GM23338 (cell line): Measurements from ENCODE around the gene AP2A2. TPM values are rescaled to one million over a fixed set of nuclear protein-coding genes. Genes with fewer than 3 reads are reported as not detected.

Experiments used
- ATAC-seq: fragments of 200-7000 bp; cut with Tn5 transposase; 3 replicates; pipeline ENCODE4 v1.9.1; 2020
- DNase-seq: peaks from one replicate; pipeline ENCODE4 v3.0.0-alpha.2; 2015; ENCODE audit warnings: low spot score
- H2AFZ ChIP-seq: fragments of 200-600 bp; sonication (generic); 2 replicates; pipeline ENCODE4 v1.8.0; 2016; ENCODE audit warnings: antibody characterized with exemption, mild to moderate bottlenecking, moderate library complexity
- H3F3A ChIP-seq: fragments of 200-600 bp; sonication (generic); replicated peaks from 2 replicates; pipeline ENCODE4 v1.8.0; 2017; ENCODE audit warnings: antibody characterized with exemption, mixed run types, low read depth
- H3K27ac ChIP-seq: fragments of 200-600 bp; sonication (generic); 2 replicates; pipeline ENCODE4 v1.6.1; 2016; ENCODE audit warnings: low read depth
- H3K27me3 ChIP-seq: fragments of 200-600 bp; sonication (generic); 2 replicates; pipeline ENCODE4 v1.8.0; 2016; ENCODE audit warnings: mild to moderate bottlenecking, mixed run types, moderate library complexity; ENCODE audit not compliant: insufficient read depth
- H3K36me3 ChIP-seq: fragments of 200-600 bp; sonication (generic); 2 replicates; pipeline ENCODE4 v1.8.0; 2016; ENCODE audit warnings: mild to moderate bottlenecking; ENCODE audit not compliant: insufficient read depth
- H3K4me1 ChIP-seq: fragments of 200-600 bp; sonication (generic); 2 replicates; pipeline ENCODE4 v1.8.0; 2016; ENCODE audit warnings: mild to moderate bottlenecking, moderate library complexity; ENCODE audit not compliant: insufficient read depth
- H3K4me2 ChIP-seq: fragments of 200-600 bp; sonication (generic); 2 replicates; pipeline ENCODE4 v1.7.1; 2017; ENCODE audit warnings: mixed run types
- H3K4me3 ChIP-seq: fragments of 200-600 bp; sonication (generic); 2 replicates; pipeline ENCODE4 v1.6.1; 2016; ENCODE audit warnings: mixed run types
- H3K79me2 ChIP-seq: fragments of 200-600 bp; sonication (generic); replicated peaks from 2 replicates; pipeline ENCODE4 v1.8.0; 2017; ENCODE audit warnings: mild to moderate bottlenecking; ENCODE audit not compliant: insufficient read depth
- H3K9me2 ChIP-seq: fragments of 200-600 bp; sonication (generic); 2 replicates; pipeline ENCODE4 v1.8.0; 2017; ENCODE audit not compliant: insufficient read depth
- H4K20me1 ChIP-seq: fragments of 200-600 bp; sonication (generic); replicated peaks from 2 replicates; pipeline ENCODE4 v1.8.0; 2017; ENCODE audit warnings: mild to moderate bottlenecking; ENCODE audit not compliant: insufficient read depth
- H3K27ac Mint-ChIP-seq: 2 replicates; pipeline ENCODE4 v1.8.0; 2020; ENCODE audit warnings: inconsistent platforms, mild to moderate bottlenecking, moderate library complexity, mixed read lengths
- H3K27me3 Mint-ChIP-seq: 3 replicates; pipeline ENCODE4 v1.8.0; 2022; ENCODE audit warnings: low read depth, mild to moderate bottlenecking, moderate library complexity, mixed read lengths, inconsistent platforms; ENCODE audit not compliant: insufficient read depth, poor library complexity
- H3K36me3 Mint-ChIP-seq: 3 replicates; pipeline ENCODE4 v1.8.0; 2021; ENCODE audit warnings: low read depth, mild to moderate bottlenecking, inconsistent platforms, moderate library complexity, mixed read lengths
- H3K4me1 Mint-ChIP-seq: 3 replicates; pipeline ENCODE4 v1.8.0; 2020; ENCODE audit warnings: mild to moderate bottlenecking, inconsistent platforms, mixed read lengths
- H3K4me3 Mint-ChIP-seq: 3 replicates; pipeline ENCODE4 v1.8.0; 2021; ENCODE audit warnings: moderate library complexity, mild to moderate bottlenecking, inconsistent platforms, mixed read lengths
- H3K9me3 Mint-ChIP-seq: 3 replicates; pipeline ENCODE4 v1.8.0; 2020; ENCODE audit warnings: moderate library complexity, mild to moderate bottlenecking, inconsistent platforms, mixed read lengths
- CREB1 ChIP-seq: fragments of 250-450 bp; sonication (Bioruptor Pico); IDR thresholded peaks from 2 replicates; pipeline ENCODE4 v1.5.0; 2020; ENCODE audit warnings: low read depth, mild to moderate bottlenecking, moderate library complexity
- EZH2 ChIP-seq: fragments of 200-600 bp; sonication (generic); IDR thresholded peaks from one replicate; pipeline ENCODE4 v1.8.0; 2017; ENCODE audit warnings: antibody characterized with exemption, mild to moderate bottlenecking, low read depth; ENCODE audit not compliant: unreplicated experiment
- EZH2phosphoT487 ChIP-seq: fragments of 200-600 bp; sonication (generic); IDR thresholded peaks from one replicate; pipeline ENCODE4 v1.8.1; 2018; ENCODE audit warnings: antibody characterized with exemption; ENCODE audit not compliant: unreplicated experiment
- JUNB ChIP-seq: IDR thresholded peaks from one replicate; pipeline ENCODE4 v1.6.1; 2016; ENCODE audit warnings: antibody characterized with exemption; ENCODE audit not compliant: unreplicated experiment
- NANOG ChIP-seq: IDR thresholded peaks from 2 replicates; pipeline ENCODE4 v1.6.1; 2016; ENCODE audit warnings: antibody characterized with exemption, borderline replicate concordance
- POLR2AphosphoS5 ChIP-seq: IDR thresholded peaks from 2 replicates; pipeline ENCODE4 v1.6.1; 2016; ENCODE audit warnings: antibody characterized with exemption, low read depth
- STAT1 ChIP-seq: IDR thresholded peaks from one replicate; pipeline ENCODE4 v1.6.1; 2016; ENCODE audit warnings: antibody characterized with exemption; ENCODE audit not compliant: unreplicated experiment
- ZNF114 ChIP-seq: fragments of 250-450 bp; sonication (Bioruptor Pico); IDR thresholded peaks from 2 replicates; pipeline ENCODE4 v1.5.0; 2020; ENCODE audit warnings: mild to moderate bottlenecking, moderate library complexity
- ZNF331 ChIP-seq: fragments of 250-450 bp; sonication (Bioruptor Pico); IDR thresholded peaks from 2 replicates; pipeline ENCODE4 v1.5.0; 2020; ENCODE audit warnings: low read depth, mild to moderate bottlenecking, moderate library complexity
- polyA plus RNA-seq: library from polyadenylated mRNA; unstranded; fragments of >200 nt; fragmentation: Nextera tagmentation; extraction: Ambion mirVana; gene quantifications from 2 replicates; pipeline ENCODE4 v1.2.1, GENCODE V29; 2016
- total RNA-seq: library from RNA; depleted of rRNA; stranded (reverse); fragments of >200 nt; shearing (Covaris generic); gene quantifications from 2 replicates; pipeline ENCODE4 v1.2.3, GENCODE V29; 2014
- TF ChIP-seq, protein P1 (sequence below): IDR thresholded peaks from one replicate; pipeline ENCODE4 v1.6.1; 2018; ENCODE audit warnings: antibody characterized with exemption; ENCODE audit not compliant: unreplicated experiment
- TF ChIP-seq, protein P2 (sequence below), 2 experiments: fragments of 200-600 bp in 1 of 2; sonication (generic) in 1 of 2; conservative IDR thresholded peaks; 2 replicates each; pipeline versions ENCODE4 v1.5.1 to v1.6.1; 2016 to 2017; ENCODE audit warnings: antibody characterized with exemption in 2 of 2, low read depth in 2 of 2, mild to moderate bottlenecking in 2 of 2, moderate library complexity in 1 of 2

Gene AP2A2
- total and polyA plus RNA-seq, 2 experiments from 2014 or later, result 23.7 to 47.5 TPM

DNA sequence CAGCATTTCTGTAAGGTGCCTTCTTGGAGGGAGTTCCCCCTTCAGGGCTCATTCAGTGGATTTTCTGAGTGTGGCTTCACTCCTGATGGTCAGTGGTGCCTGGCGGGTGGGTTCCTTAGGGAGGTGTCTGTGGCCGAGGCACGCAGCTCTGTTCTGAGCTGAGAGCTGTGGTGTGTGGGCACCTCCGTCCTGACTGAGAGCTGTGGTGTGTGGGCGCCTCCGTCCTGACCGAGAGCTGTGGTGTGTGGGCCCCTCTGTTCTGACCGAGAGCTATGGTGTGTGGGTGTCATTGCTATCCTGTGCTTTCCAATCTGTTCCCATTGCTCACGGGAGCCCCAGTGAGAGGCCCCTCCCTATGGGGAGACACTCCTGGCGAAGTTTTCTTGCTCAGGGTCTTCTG, 71.0 kb downstream of the AP2A2 start (continued):
- no peak for TF ChIP-seq STAT1
- TF ChIP-seq CREB1 (CRISPR knock-in tag), result no peak
- no peak for TF ChIP-seq ZNF114 (CRISPR knock-in tag)
- no peak for TF ChIP-seq EZH2phosphoT487
- TF ChIP-seq, protein P1, sequence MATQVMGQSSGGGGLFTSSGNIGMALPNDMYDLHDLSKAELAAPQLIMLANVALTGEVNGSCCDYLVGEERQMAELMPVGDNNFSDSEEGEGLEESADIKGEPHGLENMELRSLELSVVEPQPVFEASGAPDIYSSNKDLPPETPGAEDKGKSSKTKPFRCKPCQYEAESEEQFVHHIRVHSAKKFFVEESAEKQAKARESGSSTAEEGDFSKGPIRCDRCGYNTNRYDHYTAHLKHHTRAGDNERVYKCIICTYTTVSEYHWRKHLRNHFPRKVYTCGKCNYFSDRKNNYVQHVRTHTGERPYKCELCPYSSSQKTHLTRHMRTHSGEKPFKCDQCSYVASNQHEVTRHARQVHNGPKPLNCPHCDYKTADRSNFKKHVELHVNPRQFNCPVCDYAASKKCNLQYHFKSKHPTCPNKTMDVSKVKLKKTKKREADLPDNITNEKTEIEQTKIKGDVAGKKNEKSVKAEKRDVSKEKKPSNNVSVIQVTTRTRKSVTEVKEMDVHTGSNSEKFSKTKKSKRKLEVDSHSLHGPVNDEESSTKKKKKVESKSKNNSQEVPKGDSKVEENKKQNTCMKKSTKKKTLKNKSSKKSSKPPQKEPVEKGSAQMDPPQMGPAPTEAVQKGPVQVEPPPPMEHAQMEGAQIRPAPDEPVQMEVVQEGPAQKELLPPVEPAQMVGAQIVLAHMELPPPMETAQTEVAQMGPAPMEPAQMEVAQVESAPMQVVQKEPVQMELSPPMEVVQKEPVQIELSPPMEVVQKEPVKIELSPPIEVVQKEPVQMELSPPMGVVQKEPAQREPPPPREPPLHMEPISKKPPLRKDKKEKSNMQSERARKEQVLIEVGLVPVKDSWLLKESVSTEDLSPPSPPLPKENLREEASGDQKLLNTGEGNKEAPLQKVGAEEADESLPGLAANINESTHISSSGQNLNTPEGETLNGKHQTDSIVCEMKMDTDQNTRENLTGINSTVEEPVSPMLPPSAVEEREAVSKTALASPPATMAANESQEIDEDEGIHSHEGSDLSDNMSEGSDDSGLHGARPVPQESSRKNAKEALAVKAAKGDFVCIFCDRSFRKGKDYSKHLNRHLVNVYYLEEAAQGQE, result no peak

DNA sequence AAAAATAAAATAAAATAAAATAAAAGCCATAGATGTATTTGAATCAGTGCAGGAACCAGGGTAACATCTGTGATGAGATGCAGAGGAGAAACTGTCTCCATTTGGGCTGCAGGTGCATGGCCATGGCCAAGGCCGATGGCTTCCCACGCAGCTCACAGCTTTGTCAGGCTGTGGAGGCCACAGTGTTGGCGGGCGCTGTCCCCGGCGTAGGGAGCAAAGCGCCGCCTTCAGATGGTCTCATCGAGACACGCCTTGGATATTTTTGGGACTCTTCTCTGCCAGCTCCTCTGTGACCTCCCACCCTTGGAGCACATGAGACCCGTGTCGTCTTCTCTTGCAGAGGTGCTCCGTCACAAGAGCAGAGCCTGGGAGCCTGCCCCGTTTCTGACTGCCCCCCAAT, 72.2 kb downstream of the AP2A2 start:
- Mint-ChIP-seq H3K27me3 (peaks cover 14% of the 10 kb centered on the region), H3K9me3 (peaks cover 3% of the 10 kb centered on the region; the same call in 2 of the 3 replicates), H3K36me3 (peaks cover 50% of the 10 kb centered on the region), H3K4me1 (peaks cover 2% of the 10 kb centered on the region; the same call in 1 of the 3 replicates), H3K27ac (no peak overlapping the region), H3K4me3 (no peak overlapping the region)
- Histone ChIP-seq H3K4me1 (no peaks in the 10 kb centered on the region), H3K36me3 (no peaks in the 10 kb centered on the region), H3K27me3 (no peaks in the 10 kb centered on the region), H3K27ac (no peak overlapping the region), H2AFZ (no peak overlapping the region), H3K4me2 (no peak overlapping the region), H3K4me3 (no peak overlapping the region), H3K79me2 (no peaks in the 10 kb centered on the region), H3F3A (no peaks in the 10 kb centered on the region), H3K9me2 (no peaks in the 10 kb centered on the region), H4K20me1 (no peaks in the 10 kb centered on the region)
- no peak for DNase-seq
- no peak for TF ChIP-seq STAT1
- no peak for TF ChIP-seq EZH2
- TF ChIP-seq ZNF331, result no peak
- TF ChIP-seq NANOG, result no peak
- TF ChIP-seq EZH2phosphoT487, result no peak
- no peak for TF ChIP-seq JUNB
- TF ChIP-seq POLR2AphosphoS5, result no peak
- TF ChIP-seq, protein P2, sequence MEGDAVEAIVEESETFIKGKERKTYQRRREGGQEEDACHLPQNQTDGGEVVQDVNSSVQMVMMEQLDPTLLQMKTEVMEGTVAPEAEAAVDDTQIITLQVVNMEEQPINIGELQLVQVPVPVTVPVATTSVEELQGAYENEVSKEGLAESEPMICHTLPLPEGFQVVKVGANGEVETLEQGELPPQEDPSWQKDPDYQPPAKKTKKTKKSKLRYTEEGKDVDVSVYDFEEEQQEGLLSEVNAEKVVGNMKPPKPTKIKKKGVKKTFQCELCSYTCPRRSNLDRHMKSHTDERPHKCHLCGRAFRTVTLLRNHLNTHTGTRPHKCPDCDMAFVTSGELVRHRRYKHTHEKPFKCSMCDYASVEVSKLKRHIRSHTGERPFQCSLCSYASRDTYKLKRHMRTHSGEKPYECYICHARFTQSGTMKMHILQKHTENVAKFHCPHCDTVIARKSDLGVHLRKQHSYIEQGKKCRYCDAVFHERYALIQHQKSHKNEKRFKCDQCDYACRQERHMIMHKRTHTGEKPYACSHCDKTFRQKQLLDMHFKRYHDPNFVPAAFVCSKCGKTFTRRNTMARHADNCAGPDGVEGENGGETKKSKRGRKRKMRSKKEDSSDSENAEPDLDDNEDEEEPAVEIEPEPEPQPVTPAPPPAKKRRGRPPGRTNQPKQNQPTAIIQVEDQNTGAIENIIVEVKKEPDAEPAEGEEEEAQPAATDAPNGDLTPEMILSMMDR (conservative IDR thresholded peaks at IDR 0.05; ENCODE audit: low read depth in 2 of 2), result no peak
- TF ChIP-seq CREB1 (CRISPR knock-in tag), result no peak
- TF ChIP-seq ZNF114 (CRISPR knock-in tag), result no peak
- ATAC-seq, result no peak
